MM.1S (cell line): ENCODE data around the gene JPT2.
A peak's percentile ranks its signal among the peaks of the same experiment; 100 is the strongest.

Experiments
- DNase-seq: peaks from one replicate; pipeline ENCODE4 v3.0.0-alpha.2; 2015
- H2AFZ ChIP-seq: fragments of 300-600 bp; sonication (generic); 2 replicates; pipeline ENCODE4 v1.6.0; 2016; ENCODE audit warnings: antibody characterized with exemption, low read length
- H3F3A ChIP-seq: fragments of 300-600 bp; sonication (generic); 2 replicates; pipeline ENCODE4 v1.6.1; 2016; ENCODE audit warnings: mild to moderate bottlenecking, antibody characterized with exemption, low read length, moderate library complexity, mixed read lengths; ENCODE audit not compliant: insufficient read depth
- H3K27ac ChIP-seq: fragments of 300-600 bp; sonication (generic); 2 replicates; pipeline ENCODE4 v1.5.1; 2016; ENCODE audit warnings: mild to moderate bottlenecking, low read length
- H3K27me3 ChIP-seq: fragments of 300-600 bp; sonication (generic); replicated peaks from 2 replicates; pipeline ENCODE4 v1.6.0; 2016; ENCODE audit warnings: low read length; ENCODE audit not compliant: insufficient read depth
- H3K36me3 ChIP-seq: fragments of 300-600 bp; sonication (generic); replicated peaks from 2 replicates; pipeline ENCODE4 v1.6.1; 2016; ENCODE audit warnings: mild to moderate bottlenecking, low read length, mixed read lengths; ENCODE audit not compliant: insufficient read depth
- H3K4me1 ChIP-seq: fragments of 300-600 bp; sonication (generic); 2 replicates; pipeline ENCODE4 v1.6.1; 2016; ENCODE audit warnings: low read length, mixed read lengths
- H3K4me2 ChIP-seq: fragments of 300-600 bp; sonication (generic); 2 replicates; pipeline ENCODE4 v1.6.0; 2016; ENCODE audit warnings: low read depth, low read length
- H3K4me3 ChIP-seq: fragments of 300-600 bp; sonication (generic); 2 replicates; pipeline ENCODE4 v1.5.1; 2016; ENCODE audit warnings: low read length, mixed read lengths
- H3K79me2 ChIP-seq: fragments of 300-600 bp; sonication (generic); 2 replicates; pipeline ENCODE4 v1.6.1; 2016; ENCODE audit warnings: mixed run types, low read length, mixed read lengths
- H3K9ac ChIP-seq: fragments of 300-600 bp; sonication (generic); 2 replicates; pipeline ENCODE4 v1.6.1; 2016; ENCODE audit warnings: low read length, mixed read lengths
- H3K9me2 ChIP-seq: fragments of 300-600 bp; sonication (generic); replicated peaks from 2 replicates; pipeline ENCODE4 v1.6.1; 2016; ENCODE audit warnings: mild to moderate bottlenecking, low read length, mixed read lengths; ENCODE audit not compliant: insufficient read depth
- H3K9me3 ChIP-seq: fragments of 300-600 bp; sonication (generic); replicated peaks from 2 replicates; pipeline ENCODE4 v1.6.1; 2016; ENCODE audit warnings: mild to moderate bottlenecking, low read length, mixed read lengths; ENCODE audit not compliant: insufficient read depth
- H4K20me1 ChIP-seq: fragments of 300-600 bp; sonication (generic); 2 replicates; pipeline ENCODE4 v1.6.1; 2016; ENCODE audit warnings: mild to moderate bottlenecking, low read length, moderate library complexity, mixed read lengths; ENCODE audit not compliant: insufficient read depth
- EZH2 ChIP-seq: fragments of 300-600 bp; sonication (generic); optimal IDR thresholded peaks from 2 replicates; pipeline ENCODE3; 2017; ENCODE audit warnings: low read depth, mild to moderate bottlenecking, antibody characterized with exemption, low read length, mixed read lengths
- EZH2phosphoT487 ChIP-seq: fragments of 300-600 bp; sonication (generic); IDR thresholded peaks from 2 replicates; pipeline ENCODE4 v1.6.1; 2018; ENCODE audit warnings: antibody characterized with exemption, low read length
- TF ChIP-seq, protein P1 (sequence below): fragments of 300-600 bp; sonication (generic); IDR thresholded peaks from 2 replicates; pipeline ENCODE4 v1.5.1; 2016; ENCODE audit warnings: antibody characterized with exemption, low read length, mixed read lengths

Gene JPT2

DNA sequence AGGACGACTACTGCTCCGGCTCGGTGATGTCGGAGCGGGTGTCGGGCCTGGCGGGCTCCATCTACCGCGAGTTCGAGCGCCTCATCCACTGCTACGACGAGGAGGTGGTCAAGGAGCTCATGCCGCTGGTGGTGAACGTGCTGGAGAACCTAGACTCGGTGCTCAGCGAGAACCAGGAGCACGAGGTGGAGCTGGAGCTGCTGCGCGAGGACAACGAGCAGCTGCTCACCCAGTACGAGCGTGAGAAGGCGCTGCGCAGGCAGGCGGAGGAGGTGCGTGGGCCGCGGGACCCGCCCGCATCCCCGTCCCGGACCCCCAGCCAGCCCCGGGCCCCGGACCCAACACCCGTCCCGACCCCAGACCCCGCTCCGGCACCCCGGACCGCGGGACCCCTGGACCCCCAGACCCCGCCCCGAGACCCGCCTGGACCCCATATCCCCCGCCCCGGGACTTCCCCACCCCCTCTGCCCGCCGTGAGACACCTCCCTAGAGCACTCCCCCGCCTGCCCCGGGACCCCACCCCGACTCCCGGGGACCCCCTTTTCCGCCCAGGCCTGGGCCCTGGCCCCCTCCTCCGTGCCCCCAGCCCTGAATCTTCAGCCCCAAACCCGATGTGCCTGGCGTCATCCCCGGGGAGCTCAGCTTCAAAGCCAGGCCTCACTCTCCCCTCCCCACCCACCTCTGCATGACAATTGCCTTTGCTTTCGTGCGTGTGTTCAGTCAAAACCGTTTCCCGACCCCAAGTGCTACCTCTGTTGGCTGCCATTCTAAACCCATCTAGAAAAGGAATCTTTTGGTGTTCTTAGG lies 28.5 kb downstream of the JPT2 start:
- H2AFZ ChIP-seq: peak overlapping the region; percentile 95
- H3K9me3 ChIP-seq: no peaks in the 10 kb centered on the region
- H3K36me3 ChIP-seq: no peaks in the 10 kb centered on the region; the same call in 1 of the 2 replicates
- peak overlapping the region; percentile 97 for H3K4me3 ChIP-seq
- peak overlapping the region; percentile 91 for H3K4me2 ChIP-seq
- no peaks in the 10 kb centered on the region for H4K20me1 ChIP-seq
- DNase-seq: no peak
- H3K79me2 ChIP-seq: peaks cover 53% of the 10 kb centered on the region
- no peaks in the 10 kb centered on the region for H3K9me2 ChIP-seq
- H3F3A ChIP-seq: peaks cover 9% of the 10 kb centered on the region
- H3K4me1 ChIP-seq: peaks cover 7% of the 10 kb centered on the region; the same call in 1 of the 2 replicates
- H3K9ac ChIP-seq: peak overlapping the region; percentile 81
- H3K27me3 ChIP-seq: no peaks in the 10 kb centered on the region
- H3K27ac ChIP-seq: peak overlapping the region; percentile 42; the same call in 1 of the 2 replicates
- TF ChIP-seq EZH2phosphoT487 (no peak), EZH2 (no peak)
- TF ChIP-seq, protein P1, sequence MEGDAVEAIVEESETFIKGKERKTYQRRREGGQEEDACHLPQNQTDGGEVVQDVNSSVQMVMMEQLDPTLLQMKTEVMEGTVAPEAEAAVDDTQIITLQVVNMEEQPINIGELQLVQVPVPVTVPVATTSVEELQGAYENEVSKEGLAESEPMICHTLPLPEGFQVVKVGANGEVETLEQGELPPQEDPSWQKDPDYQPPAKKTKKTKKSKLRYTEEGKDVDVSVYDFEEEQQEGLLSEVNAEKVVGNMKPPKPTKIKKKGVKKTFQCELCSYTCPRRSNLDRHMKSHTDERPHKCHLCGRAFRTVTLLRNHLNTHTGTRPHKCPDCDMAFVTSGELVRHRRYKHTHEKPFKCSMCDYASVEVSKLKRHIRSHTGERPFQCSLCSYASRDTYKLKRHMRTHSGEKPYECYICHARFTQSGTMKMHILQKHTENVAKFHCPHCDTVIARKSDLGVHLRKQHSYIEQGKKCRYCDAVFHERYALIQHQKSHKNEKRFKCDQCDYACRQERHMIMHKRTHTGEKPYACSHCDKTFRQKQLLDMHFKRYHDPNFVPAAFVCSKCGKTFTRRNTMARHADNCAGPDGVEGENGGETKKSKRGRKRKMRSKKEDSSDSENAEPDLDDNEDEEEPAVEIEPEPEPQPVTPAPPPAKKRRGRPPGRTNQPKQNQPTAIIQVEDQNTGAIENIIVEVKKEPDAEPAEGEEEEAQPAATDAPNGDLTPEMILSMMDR: no peak

DNA sequence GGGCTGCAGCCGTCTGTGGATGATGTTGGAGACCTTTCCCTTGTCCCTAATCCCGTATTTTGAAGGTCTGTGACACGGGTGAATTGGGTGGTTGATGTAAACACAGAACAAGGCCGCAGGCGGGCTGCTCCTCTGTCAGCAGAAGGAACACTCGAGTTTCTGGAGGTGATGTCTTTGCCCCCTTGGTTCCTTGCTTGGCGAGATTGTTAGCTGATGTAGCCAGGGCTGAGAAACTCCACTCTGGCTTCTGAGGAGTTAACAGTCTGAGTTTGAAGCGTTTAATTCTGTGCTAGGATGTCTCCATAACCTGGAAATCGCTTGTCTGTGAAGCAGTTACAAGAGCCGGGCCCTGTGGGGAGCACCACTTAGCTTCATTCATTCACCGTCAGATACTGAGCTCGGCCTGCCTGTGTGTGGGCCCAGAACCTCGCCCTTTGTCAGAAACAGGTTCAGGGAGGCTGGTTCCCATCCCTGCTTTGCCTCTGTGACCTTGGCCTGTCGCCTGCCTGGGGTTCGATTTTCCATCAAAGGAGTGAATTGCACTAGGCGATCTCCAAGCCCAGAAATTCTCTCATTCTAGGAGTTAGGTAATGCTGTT lies 29.2 kb downstream of the JPT2 start:
- peaks cover 57% of the 10 kb centered on the region for H3K79me2 ChIP-seq

DNA sequence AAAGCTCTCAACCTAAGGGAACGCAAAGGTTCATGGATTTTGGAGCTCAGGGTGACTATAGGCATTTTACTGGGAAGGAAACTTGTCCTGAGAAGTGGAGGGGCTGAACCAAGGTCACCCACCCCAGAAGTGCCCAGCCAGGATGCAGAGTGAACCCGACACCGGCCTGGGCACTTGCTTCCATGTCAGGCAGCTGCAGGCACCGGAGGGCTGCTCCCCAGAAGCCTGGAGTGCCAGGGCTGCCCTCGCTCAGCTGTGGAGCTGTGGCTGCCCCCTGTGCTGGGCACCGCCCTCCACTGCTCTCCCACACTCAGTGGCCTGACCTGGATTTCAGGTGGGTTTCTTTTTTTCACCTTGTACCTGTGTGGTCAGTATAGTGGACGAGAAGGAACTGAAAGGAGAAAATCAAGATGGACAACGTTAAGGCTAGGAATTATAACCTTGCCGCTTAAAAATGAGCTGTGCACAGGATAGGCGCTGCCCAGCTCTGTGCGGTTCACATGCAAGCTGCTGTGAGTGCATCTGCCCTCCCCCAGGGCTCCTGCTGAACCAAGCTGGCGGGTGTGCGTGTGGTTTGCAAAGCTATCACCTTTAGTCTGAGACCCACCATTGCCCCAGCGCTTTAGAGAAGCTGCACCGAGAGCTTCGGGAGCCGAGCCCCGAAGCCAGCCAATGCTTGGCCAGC lies 30.1 kb downstream of the JPT2 start:
- Histone ChIP-seq H3K79me2 (peaks cover 66% of the 10 kb centered on the region), H3K9ac (no peak overlapping the region)
- DNase-seq: no peak

More for the DNA sequence above, 29.2 kb downstream of the JPT2 start:
- Histone ChIP-seq H2AFZ (no peak overlapping the region), H3F3A (peaks cover 9% of the 10 kb centered on the region), H3K36me3 (no peaks in the 10 kb centered on the region; the same call in 1 of the 2 replicates), H3K27ac (no peak overlapping the region), H3K4me2 (peak overlapping the region; percentile 91), H3K4me3 (peak overlapping the region; percentile 97), H3K27me3 (no peaks in the 10 kb centered on the region), H4K20me1 (no peaks in the 10 kb centered on the region), H3K9me3 (no peaks in the 10 kb centered on the region), H3K9me2 (no peaks in the 10 kb centered on the region), H3K9ac (peak overlapping the region; percentile 81; the same call in 1 of the 2 replicates), H3K4me1 (peaks cover 7% of the 10 kb centered on the region; the same call in 1 of the 2 replicates)
- TF ChIP-seq EZH2: no peak
- TF ChIP-seq, protein P1: no peak
- TF ChIP-seq EZH2phosphoT487: no peak
- DNase-seq: peak; percentile 19

More for the DNA sequence above, 30.1 kb downstream of the JPT2 start:
- Histone ChIP-seq H3K36me3 (no peaks in the 10 kb centered on the region), H3K27ac (no peak overlapping the region), H3K9me3 (no peaks in the 10 kb centered on the region), H3F3A (peaks cover 9% of the 10 kb centered on the region), H3K9me2 (no peaks in the 10 kb centered on the region), H3K4me1 (peaks cover 7% of the 10 kb centered on the region; the same call in 1 of the 2 replicates), H4K20me1 (0 out of 2 replicates have a peak, but pooled peaks cover 3% of the 10 kb centered on the region), H3K4me2 (peak overlapping the region; percentile 91; the same call in 1 of the 2 replicates), H3K4me3 (no peak overlapping the region), H3K27me3 (no peaks in the 10 kb centered on the region), H2AFZ (no peak overlapping the region)
- TF ChIP-seq EZH2phosphoT487: no peak
- no peak for TF ChIP-seq EZH2
- TF ChIP-seq, protein P1: no peak
